BE2C (cell line): Measurements from ENCODE around the gene COL13A1.

ENCODE experiments used
- DNase-seq: peaks from one replicate; pipeline ENCODE4 v3.0.0-alpha.2; 2020
- H3K27me3 ChIP-seq: fragments of 250-450 bp; sonication (Bioruptor Pico); 2 replicates; pipeline ENCODE4 v1.5.1; 2020; ENCODE audit warnings: mild to moderate bottlenecking
- H3K36me3 ChIP-seq: fragments of 250-450 bp; sonication (Bioruptor Pico); 2 replicates; pipeline ENCODE4 v1.5.1; 2020; ENCODE audit warnings: mild to moderate bottlenecking
- H3K4me1 ChIP-seq: fragments of 250-450 bp; sonication (Bioruptor Pico); 2 replicates; pipeline ENCODE4 v1.5.1; 2020
- H3K4me3 ChIP-seq: 2 replicates; pipeline ENCODE4 v1.5.1; 2011; ENCODE audit warnings: low read depth, low read length
- H3K9me3 ChIP-seq: fragments of 250-450 bp; sonication (Bioruptor Pico); 2 replicates; pipeline ENCODE4 v1.5.1; 2020
- CTCF ChIP-seq: IDR thresholded peaks from 2 replicates; pipeline ENCODE4 v1.5.1; 2012; ENCODE audit warnings: mild to moderate bottlenecking, low read depth, low read length

COL13A1 gene

GRCh38 chr10:69994262-69994661 is 192.6 kb downstream of the COL13A1 start:
- 0 out of 2 replicates have a peak, but pooled peaks cover under 1% of the 10 kb centered on the region for H3K27me3 ChIP-seq
- no peaks in the 10 kb centered on the region for H3K36me3 ChIP-seq
- no peak overlapping the region for H3K4me3 ChIP-seq
- DNase-seq: peak; percentile 58
- no peak for TF ChIP-seq CTCF
- H3K9me3 ChIP-seq: no peaks in the 10 kb centered on the region
- H3K4me1 ChIP-seq: no peaks in the 10 kb centered on the region

GRCh38 chr10:69996611-69997010 is 194.9 kb downstream of the COL13A1 start:
- Histone ChIP-seq H3K27me3 (no peaks in the 10 kb centered on the region), H3K4me1 (no peaks in the 10 kb centered on the region), H3K4me3 (no peak overlapping the region), H3K36me3 (no peaks in the 10 kb centered on the region), H3K9me3 (no peaks in the 10 kb centered on the region)
- TF ChIP-seq CTCF: no peak
- DNase-seq: no peak

- H3K27me3 ChIP-seq: no peaks in the 10 kb centered on the region
- no peaks in the 10 kb centered on the region for H3K9me3 ChIP-seq
- no peak overlapping the region for H3K4me3 ChIP-seq
- H3K36me3 ChIP-seq: no peaks in the 10 kb centered on the region
- H3K4me1 ChIP-seq: no peaks in the 10 kb centered on the region
- TF ChIP-seq CTCF: no peak
- no peak for DNase-seq
Measured at GRCh38 chr10:70000262-70000661, 198.6 kb downstream of the COL13A1 start.

GRCh38 chr10:70007116-70007820 is 205.6 kb downstream of the COL13A1 start:
- no peaks in the 10 kb centered on the region for H3K4me1 ChIP-seq
- DNase-seq: no peak
- H3K4me3 ChIP-seq: no peak overlapping the region
- TF ChIP-seq CTCF: no peak
- H3K9me3 ChIP-seq: no peaks in the 10 kb centered on the region
- H3K27me3 ChIP-seq: peaks cover 3% of the 10 kb centered on the region; the same call in 1 of the 2 replicates
- no peaks in the 10 kb centered on the region for H3K36me3 ChIP-seq
